PC-9 (cell line): ENCODE data around the gene MIER1.

Experiments
- EZH2 ChIP-seq: fragments of 200-600 bp; sonication (generic); IDR thresholded peaks from 2 replicates; pipeline ENCODE4 v1.8.0; 2017; ENCODE audit warnings: antibody characterized with exemption, low read depth
- TF ChIP-seq, protein P1 (sequence below): fragments of 200-600 bp; sonication (generic); conservative IDR thresholded peaks from 2 replicates; pipeline ENCODE4 v1.6.1; 2017; ENCODE audit warnings: mixed run types, antibody characterized with exemption, mild to moderate bottlenecking, moderate library complexity

DNA sequence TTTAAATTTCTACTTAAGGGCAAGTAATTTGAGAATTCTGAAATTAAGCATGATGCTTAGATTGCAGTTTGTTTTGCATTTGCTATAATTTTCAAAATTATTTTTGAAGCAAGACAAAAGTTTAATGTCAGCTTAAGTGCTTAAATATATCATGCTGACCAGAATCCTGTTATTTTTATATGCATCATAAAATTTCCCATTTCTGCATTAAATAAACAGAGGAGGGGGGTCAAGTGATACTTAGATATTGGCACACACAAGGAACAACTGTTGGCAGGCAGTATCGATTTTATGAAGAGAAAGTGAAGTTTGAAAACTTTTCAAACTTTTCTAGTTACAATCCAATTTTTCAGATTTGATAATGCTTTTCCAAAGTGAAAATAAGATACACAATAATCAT, 61.0 kb downstream of the MIER1 start:
- TF ChIP-seq, protein P1, sequence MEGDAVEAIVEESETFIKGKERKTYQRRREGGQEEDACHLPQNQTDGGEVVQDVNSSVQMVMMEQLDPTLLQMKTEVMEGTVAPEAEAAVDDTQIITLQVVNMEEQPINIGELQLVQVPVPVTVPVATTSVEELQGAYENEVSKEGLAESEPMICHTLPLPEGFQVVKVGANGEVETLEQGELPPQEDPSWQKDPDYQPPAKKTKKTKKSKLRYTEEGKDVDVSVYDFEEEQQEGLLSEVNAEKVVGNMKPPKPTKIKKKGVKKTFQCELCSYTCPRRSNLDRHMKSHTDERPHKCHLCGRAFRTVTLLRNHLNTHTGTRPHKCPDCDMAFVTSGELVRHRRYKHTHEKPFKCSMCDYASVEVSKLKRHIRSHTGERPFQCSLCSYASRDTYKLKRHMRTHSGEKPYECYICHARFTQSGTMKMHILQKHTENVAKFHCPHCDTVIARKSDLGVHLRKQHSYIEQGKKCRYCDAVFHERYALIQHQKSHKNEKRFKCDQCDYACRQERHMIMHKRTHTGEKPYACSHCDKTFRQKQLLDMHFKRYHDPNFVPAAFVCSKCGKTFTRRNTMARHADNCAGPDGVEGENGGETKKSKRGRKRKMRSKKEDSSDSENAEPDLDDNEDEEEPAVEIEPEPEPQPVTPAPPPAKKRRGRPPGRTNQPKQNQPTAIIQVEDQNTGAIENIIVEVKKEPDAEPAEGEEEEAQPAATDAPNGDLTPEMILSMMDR, result no peak
- no peak for TF ChIP-seq EZH2
